ENCODE data around the gene CCL25.

DNA sequence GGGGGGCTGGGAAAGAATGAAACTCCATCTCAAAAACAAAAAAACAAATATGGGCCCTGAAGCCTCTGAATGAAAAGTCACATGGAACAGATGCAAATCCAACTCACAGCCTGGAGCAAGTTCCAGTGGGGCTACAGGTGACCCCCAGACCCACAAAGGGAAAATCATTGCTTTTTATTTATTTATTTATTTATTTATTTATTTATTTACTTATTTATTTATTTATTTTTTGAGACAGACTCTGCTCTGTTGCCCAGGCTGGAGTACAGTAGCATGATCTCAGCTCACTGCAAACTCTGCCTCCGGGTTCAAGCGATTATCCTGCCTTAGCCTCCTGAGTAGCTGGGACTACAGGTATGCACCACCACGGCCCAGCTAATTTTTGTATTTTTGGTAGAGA is 13.3 kb upstream of the CCL25 start:
- TF ChIP-seq POLR2A (IDR thresholded peaks at IDR 0.05) (no peak), POLR2AphosphoS5 (IDR thresholded peaks at IDR 0.05) (no peak)
- TF ChIP-seq, protein P1, sequence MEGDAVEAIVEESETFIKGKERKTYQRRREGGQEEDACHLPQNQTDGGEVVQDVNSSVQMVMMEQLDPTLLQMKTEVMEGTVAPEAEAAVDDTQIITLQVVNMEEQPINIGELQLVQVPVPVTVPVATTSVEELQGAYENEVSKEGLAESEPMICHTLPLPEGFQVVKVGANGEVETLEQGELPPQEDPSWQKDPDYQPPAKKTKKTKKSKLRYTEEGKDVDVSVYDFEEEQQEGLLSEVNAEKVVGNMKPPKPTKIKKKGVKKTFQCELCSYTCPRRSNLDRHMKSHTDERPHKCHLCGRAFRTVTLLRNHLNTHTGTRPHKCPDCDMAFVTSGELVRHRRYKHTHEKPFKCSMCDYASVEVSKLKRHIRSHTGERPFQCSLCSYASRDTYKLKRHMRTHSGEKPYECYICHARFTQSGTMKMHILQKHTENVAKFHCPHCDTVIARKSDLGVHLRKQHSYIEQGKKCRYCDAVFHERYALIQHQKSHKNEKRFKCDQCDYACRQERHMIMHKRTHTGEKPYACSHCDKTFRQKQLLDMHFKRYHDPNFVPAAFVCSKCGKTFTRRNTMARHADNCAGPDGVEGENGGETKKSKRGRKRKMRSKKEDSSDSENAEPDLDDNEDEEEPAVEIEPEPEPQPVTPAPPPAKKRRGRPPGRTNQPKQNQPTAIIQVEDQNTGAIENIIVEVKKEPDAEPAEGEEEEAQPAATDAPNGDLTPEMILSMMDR (IDR thresholded peaks at IDR 0.05) = no peak
